Astrocyte (in vitro differentiated cells and primary cell): ENCODE data around the gene TLX3.

Experiments used
- CTCF ChIP-seq: IDR thresholded peaks from 2 replicates; pipeline ENCODE4 v1.5.1; 2011; ENCODE audit warnings: low read depth, mild to moderate bottlenecking, inconsistent platforms, low read length, moderate library complexity; ENCODE audit not compliant: insufficient read depth
- EZH2 ChIP-seq: IDR thresholded peaks from 2 replicates; pipeline ENCODE4 v1.6.1; 2012; ENCODE audit warnings: mild to moderate bottlenecking, low read length, inconsistent platforms; ENCODE audit not compliant: insufficient read depth

- TF ChIP-seq CTCF (no peak), EZH2 (no peak)
Observed at GRCh38 chr5:171261361-171261760, 47.7 kb upstream of the TLX3 start.
